DLD1 (cell line): ENCODE measurements around the gene TPH1.

Experiments
- in situ Hi-C: cut with HindIII; loops from 2 replicates; pipeline ENCODE4 v1.10.0; 2017; ENCODE audit warnings: low sequenced_read_pairs

The TPH1 gene

DNA sequence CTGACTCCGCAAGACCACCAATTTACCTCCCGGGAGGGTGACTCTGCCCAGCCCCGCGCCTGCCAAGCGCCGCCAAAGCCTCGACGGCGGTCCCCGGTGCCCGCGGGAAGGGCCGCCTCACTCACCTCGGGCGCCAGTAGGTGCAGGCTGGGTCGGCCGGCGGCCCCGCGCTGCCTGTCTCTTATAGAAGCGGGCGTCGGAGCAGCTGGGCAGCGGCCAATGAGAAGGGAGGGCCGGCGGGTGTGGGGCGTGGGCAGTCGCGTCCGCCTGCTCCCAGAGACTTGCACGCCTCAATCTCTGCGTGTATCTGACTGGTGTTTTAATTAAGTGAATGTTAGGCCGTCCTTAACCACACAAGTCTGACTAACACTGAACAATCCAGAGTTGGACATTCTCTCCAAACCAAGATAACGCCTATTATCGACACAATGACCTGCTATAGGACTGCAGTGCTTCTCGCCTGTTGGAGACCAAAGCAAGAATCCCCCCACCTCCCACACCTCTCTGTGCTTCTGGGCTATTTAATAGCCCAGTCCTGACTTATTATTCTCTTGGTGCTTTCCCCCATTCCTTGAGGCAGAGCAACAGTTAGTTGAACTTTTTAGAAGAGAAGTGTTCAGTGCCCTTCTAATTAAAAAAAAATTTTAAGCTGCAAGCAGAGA, at the start of gene TPH1:
TSS of gene TPH1 (minus strand) at position 154 of the 662 bp plus-strand sequence. CDS start 5,507 bp downstream, outside the sequence.
- in situ Hi-C loops: no loop called here

GRCh38 chr11:18093959-18094358, 47.9 kb upstream of the TPH1 start:
- in situ Hi-C loops: no loop called here

- in situ Hi-C loops: no loop called here
Measured at GRCh38 chr11:18091731-18092130, 45.7 kb upstream of the TPH1 start.

DNA sequence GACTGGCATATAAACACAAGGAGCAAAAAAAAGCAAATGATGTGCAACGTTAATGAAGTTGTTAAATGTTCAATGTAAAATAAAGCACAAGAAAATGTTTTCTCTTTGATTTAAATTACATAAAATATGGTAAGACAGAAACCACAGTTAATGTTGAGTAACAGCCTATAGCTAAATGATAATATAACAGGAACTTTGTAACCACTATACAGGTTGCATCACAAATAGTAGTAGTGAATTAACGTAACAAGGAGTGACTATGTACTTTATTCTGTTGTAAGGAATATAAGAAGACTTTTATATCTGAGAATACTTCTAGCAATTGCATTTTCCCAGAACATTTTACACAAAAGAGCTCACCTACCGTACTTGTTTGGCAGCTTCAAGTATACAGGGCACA, 42.9 kb upstream of the TPH1 start:
- in situ Hi-C loops: no loop called here

GRCh38 chr11:18088366-18088765, 42.3 kb upstream of the TPH1 start:
- in situ Hi-C loops: no loop called here

- in situ Hi-C loops: no loop called here
Measured at GRCh38 chr11:18081551-18081950, 35.5 kb upstream of the TPH1 start.

DNA sequence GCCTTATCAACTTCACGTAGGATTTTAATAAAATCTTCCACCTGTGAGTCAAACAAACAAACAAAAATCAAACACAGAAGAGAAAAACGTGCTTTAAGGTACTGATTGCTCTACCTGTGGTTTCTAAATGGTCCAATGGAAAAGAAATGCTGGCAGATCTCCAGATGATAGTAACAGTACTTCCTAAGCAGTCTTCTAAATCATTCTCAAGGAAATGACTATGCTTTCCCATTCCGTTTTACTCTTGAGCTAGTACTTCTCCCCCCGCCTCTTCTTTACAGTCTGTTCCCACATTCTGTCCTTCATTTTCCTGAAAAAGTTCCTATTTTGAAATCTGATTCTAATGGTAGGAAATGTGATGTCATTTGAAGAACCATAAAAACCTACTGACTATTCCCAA, 34.4 kb upstream of the TPH1 start:
- in situ Hi-C loops: no loop called here

DNA sequence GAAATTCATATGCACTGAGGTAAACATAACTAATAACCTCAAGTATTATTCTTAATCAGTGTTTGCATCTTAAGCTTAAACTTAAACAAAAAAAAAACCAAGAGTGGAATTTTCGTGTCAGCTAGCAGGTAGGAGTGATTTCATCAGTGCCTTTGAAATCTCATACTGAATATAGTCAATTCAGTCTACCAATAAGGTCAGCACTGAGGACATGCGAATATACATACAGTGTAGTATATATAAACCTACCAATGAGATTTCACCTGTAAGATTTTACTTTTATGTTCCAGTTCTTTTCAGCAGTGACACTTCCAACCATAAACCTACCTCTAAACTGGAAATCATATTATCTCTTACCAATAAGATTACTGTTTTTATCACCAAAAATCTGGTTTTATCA, 32.8 kb upstream of the TPH1 start:
- in situ Hi-C loops: no loop called here

DNA sequence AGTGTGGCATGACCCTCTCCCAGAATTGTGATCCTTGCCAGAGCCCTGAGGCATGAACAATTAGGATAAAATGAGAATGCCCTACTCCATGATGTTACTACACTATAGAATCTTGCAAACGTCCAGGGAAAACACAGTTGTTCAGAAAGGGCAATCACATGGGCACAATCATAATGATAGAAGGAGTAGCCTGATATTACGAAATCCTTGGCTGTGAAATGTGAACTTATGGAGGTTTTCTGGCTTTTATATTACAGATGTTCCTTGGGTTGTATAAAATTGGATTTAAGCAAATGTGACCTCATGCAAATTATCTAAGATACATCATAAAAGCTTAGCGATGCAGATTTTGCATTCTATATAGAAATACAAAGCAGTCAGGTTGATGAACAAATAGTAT, 29.4 kb upstream of the TPH1 start:
- in situ Hi-C loops: no loop called here

DNA sequence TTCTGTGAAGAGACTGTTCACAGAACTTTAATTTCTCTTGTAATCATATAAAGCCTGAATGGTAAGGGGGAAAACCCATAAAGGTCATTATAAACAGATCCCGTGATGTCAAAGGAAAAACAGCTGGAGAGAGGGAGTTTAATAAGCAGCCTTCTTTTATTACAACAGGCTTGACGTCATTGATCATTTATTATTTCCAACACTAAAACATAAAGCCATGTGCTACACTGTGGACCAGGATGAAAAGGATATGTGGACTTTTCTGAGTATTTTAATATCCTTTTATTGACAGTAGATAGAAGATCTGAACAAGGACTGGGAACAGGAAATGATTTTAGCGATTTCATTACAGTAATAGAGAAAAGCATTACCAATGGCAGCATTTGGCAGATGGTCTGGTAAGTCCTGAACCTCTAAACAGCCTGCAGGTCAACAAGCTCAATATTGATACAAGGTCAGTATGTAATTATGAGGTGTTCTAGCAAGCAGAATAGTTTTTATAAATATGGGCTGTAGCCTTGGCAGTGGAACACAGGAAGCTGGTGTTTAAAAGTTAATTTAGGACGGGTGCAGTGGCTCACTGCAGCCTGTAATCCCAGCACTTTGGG, 25.1 kb upstream of the TPH1 start:
- in situ Hi-C loops: no loop called here

- in situ Hi-C loops: no loop called here
Measured at GRCh38 chr11:18067372-18067771, 21.3 kb upstream of the TPH1 start.

- in situ Hi-C loops: no loop called here
Measured at GRCh38 chr11:18066626-18067025, 20.6 kb upstream of the TPH1 start.

- in situ Hi-C loops: no loop called here
Measured at GRCh38 chr11:18065572-18065971, 19.5 kb upstream of the TPH1 start.

DNA sequence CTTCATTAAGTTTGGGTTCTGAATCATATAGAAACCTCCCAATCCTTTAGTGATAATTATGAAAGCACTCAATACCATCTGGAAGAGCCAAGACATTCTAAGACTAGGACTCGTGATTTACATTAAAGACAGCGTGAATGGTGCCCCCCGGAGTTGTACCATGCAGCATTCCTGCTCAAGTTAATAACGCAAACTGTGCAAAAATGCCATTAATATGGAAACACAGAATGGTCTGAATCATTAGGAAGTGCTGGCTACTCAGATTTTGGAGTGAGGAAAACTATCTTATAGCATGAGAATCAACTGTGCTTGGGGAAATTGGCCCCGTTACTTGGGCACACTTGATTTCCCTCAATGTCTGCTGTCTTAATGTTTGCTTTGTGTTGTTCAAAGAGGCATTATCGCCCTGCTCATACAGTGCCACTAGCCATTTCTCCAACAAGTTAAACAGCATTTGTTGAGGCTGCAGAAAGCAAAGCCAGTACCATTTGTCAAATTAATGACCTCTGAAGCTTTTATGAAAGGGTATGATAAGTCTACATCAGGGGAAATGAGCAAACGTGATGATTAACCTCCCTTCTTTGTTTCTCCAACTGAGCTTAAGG, 18.5 kb upstream of the TPH1 start:
- in situ Hi-C loops: loop anchor here (5.0 kb wide), 1 partner anchor 48 kb away; no protein-coding TSS in a partner anchor

- in situ Hi-C loops: loop anchor here (5.0 kb wide), 1 partner anchor 48 kb away; no protein-coding TSS in a partner anchor
Measured at GRCh38 chr11:18063862-18064434, 17.9 kb upstream of the TPH1 start.

DNA sequence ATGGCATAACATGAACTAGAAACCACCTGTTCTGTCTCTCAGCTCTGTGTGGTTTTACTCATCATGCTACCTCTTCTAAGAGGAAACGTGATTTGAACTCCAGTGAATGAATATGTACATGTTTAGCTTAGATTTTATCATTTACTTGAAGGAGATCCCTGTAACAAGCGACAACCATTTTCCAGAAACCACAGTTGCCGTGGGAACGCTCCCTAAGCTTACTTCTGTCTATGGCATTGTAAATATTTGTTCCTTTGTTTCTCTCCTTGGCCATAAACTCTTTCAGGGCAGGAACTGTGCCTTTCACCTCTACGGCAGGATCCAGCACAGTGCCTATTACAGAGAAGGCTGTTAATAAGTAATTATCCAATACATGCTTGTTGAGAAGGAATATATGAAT, 17.1 kb upstream of the TPH1 start:
- in situ Hi-C loops: loop anchor here (5.0 kb wide), 1 partner anchor 49 kb away; no protein-coding TSS in a partner anchor

GRCh38 chr11:18061351-18061750, 15.3 kb upstream of the TPH1 start:
- in situ Hi-C loops: loop anchor here (5.0 kb wide), 1 partner anchor 51 kb away; no protein-coding TSS in a partner anchor

GRCh38 chr11:18056561-18057181, 10.6 kb upstream of the TPH1 start:
- in situ Hi-C loops: no loop called here

DNA sequence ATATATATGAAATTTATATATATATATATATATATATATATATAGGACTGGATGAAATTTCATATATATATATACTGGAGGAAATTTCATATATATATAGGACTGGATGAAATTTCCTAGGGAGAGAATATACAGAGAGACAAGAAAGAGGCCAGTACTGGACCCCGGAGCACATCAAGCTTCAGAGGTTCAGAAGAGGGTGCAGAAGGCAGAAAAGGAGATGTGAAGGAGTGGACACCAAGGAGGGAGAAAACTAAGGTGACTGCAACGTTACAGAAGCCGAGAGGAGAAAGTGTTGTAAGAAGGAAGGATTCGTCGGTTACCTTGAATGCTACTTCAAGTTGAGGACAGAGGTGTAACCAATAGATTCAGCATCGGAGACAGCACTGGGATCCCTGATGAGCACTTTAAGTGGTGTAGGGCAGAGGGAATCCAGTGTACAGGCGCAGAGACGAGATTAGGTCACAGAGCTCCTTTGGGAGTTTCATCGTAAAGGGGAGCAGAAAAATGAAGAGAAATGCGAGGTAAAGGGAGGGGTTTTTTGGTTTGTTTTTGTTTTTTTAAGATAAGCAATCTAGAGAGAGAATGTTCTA, 8.5 kb upstream of the TPH1 start:
- in situ Hi-C loops: no loop called here

GRCh38 chr11:18050848-18051247, 4.8 kb upstream of the TPH1 start:
- in situ Hi-C loops: no loop called here

GRCh38 chr11:18036456-18036855, 9.6 kb downstream of the TPH1 start:
- in situ Hi-C loops: no loop called here
